Left ventricle myocardium superior (tissue), 1 donor: ENCODE measurements around the gene GPALPP1. TPM values are rescaled to one million over a fixed set of nuclear protein-coding genes. Genes with fewer than 3 reads are reported as not detected.
"Not testable (repeated sequence)": the region's sequence is repeated elsewhere in the genome, so short reads cannot be mapped to it uniquely, and the experiment has no call there.

Experiments used
- ATAC-seq: fragments of 200-7000 bp; cut with Tn5 transposase; one replicate; pipeline ENCODE4 v1.9.1; 2020; ENCODE audit warnings: mild to moderate bottlenecking, moderate library complexity
- DNase-seq: peaks from one replicate; pipeline ENCODE4 v3.0.0-alpha.2; 2020
- intact Hi-C: fragments of 100-400 bp; cut with micrococcal nuclease; formaldehyde crosslinking; loops from one replicate; pipeline ENCODE4 v1.11.0; 2022
- total RNA-seq: library from RNA; stranded (reverse); fragmentation: NEBNext Ultra II Directional; extraction: Animal tissue kit (Norgen Biotek cat#: 25700); gene quantifications from one replicate; pipeline ENCODE4 v1.2.1, GENCODE V29; 2021
- donor health status: DM: no; HTN: yes; CAD: no; lungs with severe emphysema.

GPALPP1 gene
- total RNA-seq, 1 donor from 2014 or later, result 10.7 TPM

DNA sequence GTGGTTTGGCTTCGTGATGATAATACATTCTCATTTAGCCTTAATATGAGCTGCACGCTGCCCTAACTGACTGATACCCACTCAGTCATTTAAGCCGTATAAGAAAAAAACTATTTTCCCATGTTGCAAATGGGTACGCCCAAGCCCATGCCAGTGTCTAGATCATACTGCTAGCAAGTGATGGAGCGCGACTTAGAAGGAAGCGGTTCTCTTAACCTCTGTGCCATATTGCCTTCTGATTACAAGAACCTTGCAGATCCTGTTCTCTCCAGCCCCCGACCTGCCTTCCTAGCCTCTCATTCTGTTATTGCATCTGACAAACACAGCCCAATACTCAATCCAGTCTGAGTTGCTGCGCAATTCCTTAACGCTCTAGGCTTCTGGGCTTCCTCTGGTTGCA lies 603 bp downstream of the GPALPP1 start:
- DNase-seq, result no peak
- ATAC-seq, result peak; percentile 9
- intact Hi-C loops, result no loop called here

DNA sequence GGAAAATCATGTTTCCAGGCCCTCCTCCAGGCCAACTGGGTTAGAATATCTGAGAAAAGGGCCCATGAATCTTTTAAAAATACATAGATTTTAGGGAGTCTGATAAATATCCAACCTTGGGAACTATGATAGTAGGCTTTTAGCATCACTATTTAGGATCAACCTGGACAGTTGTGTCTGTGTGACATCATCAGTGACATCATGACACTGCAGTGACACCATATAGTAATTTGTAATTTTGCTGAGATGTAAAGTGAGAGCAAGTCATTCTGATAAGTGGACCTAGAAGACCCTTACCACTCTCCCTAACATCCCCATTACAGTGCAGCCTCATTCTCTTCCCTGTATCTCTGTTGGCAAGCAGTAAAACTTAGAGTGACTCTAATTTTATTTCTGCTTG lies 14.1 kb downstream of the GPALPP1 start:
- no peak for ATAC-seq
- no peak for DNase-seq

DNA sequence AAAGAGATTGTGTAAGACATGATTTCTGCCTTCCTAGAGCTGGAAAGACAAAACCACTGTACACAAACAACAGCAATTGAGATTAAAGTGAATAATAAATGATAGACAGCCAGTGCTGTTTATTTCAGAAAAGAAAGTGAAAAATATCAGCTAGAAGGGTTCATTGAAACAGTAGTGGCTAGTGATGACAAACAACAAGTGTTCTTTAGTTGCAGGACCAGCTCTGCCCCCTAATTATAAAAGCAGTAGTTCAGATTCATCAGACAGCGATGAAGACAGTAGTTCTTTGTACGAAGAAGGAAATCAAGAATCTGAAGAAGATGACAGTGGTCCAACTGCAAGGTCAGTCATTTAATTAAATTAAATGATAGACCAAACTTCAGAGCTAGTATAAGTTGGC lies 14.8 kb downstream of the GPALPP1 start:
- intact Hi-C loops, result no loop called here
- ATAC-seq (no peak), DNase-seq (no peak)

More for the DNA sequence above, 14.1 kb downstream of the GPALPP1 start:
- intact Hi-C loops, result no loop called here

DNA sequence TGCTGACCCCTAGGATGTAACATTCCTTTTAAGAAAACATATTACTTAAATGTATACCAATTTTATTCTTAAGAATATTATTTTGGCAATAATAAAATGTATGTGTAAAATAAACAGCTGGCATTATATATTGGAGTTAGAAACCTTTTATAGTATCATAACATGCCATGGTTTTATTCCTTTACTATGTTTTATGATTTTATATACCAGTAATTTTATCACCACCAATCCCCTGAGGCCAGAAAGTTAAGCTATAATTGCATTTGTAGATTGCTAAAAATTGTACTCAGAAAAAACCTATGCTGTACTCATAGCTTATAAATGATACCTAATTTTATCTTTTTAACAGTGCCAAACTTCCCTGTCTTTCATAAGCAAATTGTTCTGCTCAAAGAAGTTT lies 17.9 kb downstream of the GPALPP1 start:
- DNase-seq (no peak), ATAC-seq (no peak)
- intact Hi-C loops, result no loop called here

DNA sequence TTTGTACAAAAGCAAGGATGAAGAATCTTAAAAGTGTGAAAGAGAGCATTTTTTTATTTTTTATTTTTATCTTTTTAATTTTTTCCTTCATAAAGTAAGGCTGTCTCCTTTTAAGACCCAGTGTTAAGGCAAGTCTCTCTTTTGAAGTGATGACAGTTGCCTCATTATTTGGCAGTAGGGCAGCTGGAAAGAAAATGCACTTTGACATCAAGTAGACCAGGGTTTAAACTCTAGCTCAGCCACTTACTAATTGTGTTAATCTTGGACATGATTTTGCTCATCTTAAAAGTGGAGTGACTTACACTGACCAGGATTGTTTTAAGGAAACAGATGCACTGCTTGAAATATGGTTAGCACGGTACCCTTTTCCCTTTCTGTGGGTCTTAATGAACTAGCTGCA lies 18.5 kb downstream of the GPALPP1 start:
- DNase-seq (no peak), ATAC-seq (peak; percentile 55)
- intact Hi-C loops, result no loop called here

DNA sequence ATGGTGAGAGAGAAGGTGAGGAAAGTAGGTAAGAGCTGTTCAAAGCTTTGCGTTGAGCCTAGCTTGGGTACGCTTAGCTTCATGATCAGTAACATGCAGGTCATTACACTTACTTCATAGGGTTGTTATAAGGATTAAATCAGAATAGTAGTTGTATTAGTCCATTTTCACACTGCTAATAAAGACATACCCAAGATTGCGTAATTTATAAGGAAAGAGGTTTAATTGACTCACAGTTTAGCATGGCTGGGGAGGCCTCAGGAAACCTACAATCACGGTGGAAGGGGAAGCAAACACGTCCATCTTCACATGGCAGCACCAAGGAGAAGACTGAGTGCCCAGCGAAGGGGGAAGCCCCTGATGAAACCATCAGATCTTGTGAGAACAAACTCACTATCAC lies 21.9 kb downstream of the GPALPP1 start:
- no peak for ATAC-seq

DNA sequence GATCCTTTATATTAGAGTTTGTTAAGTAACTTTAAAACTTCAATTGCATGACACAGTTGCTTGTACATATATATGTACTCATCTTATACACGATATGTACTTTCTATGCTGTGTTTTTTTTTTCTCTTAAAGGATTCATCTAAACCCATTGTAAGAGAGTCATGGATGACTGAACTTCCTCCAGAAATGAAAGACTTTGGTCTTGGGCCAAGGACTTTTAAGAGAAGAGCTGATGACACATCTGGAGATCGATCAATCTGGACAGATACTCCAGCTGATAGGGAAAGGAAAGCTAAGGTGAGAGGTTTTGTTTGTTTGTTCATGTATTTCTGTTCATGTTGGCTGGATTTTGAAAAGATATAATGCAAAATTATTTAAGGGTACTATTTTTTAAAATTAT lies 26.0 kb downstream of the GPALPP1 start:
- intact Hi-C loops, result no loop called here
- ATAC-seq (no peak), DNase-seq (no peak)

More for the DNA sequence above, 21.9 kb downstream of the GPALPP1 start:
- intact Hi-C loops, result no loop called here
- DNase-seq, result no peak

DNA sequence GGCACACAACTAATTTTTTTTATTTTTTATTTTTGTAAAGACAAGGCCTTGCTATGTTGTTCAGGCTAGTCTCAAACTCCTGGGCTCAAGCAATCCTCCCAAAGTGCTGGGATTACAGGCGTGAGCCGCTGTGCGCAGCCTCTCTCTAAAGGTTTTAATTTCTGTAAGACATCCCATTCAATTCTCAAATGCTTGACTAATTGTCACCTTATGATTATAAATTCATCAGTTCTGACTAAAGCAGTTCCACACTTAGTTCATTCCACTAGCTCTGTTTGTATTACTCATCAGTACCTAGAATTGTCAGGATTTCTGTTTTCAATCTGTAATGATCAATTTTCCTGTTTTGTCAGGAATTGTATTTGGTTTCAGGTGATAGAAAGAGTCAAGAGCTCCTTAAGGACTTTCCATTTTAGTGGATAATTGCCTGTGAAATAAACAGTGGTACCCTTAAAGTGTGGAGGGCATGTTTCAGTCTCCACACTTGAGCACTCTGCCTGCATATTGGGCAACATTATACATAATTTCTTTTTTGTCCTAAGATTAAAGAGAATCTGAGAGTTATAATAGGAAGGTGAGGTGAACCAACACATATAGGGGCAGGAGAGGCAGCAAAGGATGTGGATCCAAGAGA lies 27.6 kb downstream of the GPALPP1 start:
- ATAC-seq (no peak), DNase-seq (no peak)
- intact Hi-C loops, result no loop called here

DNA sequence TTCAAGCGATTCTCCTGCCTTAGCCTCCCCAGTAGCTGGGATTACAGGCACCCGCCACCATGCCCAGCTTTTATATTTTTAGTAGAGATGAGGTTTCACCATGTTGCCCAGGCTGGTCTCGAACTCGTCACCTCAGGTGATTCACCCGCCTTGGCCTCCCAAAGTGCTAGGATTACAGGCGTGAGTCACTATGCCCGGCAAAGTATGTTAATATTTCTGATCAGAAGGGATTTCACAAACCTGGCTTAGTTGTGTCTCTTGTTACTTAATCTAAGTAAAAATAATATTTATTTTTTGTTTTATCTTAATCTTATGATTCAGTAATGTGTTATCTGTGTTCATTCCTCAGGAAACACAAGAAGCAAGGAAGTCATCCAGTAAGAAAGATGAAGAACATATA lies 30.6 kb downstream of the GPALPP1 start:
- ATAC-seq, intact Hi-C loops, DNase-seq: not testable (repeated sequence)

DNA sequence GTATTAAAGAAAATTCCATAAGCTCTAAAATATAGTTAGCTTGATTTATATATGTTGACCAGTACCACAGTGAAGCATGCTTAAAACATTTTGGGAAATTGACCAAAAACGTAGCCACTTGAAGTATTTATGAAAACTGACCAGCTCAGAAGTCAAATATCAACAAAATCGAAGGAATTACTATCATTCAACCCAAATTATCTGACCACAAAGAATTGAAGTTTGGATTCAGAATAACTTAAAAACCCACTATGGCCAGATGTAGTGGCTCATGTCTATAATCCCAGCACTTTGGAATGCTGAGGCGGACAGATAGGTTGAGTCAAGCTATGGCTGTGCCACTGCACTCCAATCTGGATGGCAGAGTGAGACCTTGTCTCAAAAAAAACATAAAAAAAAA lies 31.9 kb downstream of the GPALPP1 start:
- no peak for DNase-seq
- ATAC-seq, result no peak
- intact Hi-C loops, result no loop called here

DNA sequence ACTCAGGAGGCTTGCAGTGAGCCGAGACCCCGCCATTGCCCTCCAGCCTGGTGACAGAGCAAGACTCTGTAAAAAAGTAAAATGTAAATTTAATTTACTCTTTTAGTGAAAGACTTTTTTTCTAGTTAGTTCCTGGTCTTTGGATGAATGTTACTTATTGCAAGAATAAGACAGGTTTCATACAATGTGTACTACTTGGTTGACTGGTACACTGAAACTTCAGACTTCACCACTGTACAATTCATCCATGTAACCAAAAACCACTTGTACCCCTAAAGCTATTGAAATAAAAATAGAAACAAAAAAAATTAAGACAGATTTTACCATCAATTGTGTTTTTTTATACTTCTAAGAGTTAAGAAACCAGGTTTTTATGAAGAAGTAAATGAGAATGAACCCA lies 35.5 kb downstream of the GPALPP1 start:
- intact Hi-C loops, result no loop called here
- no peak for ATAC-seq
- no peak for DNase-seq

DNA sequence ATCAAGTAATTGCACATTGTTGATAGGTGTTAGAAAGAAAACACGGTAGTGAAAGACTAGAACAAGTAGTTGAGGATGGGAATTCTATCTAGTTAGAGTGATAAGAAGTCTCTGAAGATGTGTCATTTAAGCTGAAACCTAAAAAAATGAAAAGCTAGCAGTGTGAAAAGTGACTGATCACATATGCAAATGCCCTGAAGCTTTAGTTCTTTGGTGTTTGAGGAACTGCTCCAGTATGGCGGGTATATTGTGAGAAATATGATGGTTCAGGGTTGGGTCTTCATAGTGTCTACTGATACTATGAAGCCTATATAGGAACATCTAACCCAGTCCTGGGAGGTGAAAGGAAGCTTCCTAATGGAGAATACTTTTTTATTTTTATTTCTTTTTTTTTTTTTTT lies 45.0 kb downstream of the GPALPP1 start:
- intact Hi-C loops, result no loop called here
- no peak for ATAC-seq

DNA sequence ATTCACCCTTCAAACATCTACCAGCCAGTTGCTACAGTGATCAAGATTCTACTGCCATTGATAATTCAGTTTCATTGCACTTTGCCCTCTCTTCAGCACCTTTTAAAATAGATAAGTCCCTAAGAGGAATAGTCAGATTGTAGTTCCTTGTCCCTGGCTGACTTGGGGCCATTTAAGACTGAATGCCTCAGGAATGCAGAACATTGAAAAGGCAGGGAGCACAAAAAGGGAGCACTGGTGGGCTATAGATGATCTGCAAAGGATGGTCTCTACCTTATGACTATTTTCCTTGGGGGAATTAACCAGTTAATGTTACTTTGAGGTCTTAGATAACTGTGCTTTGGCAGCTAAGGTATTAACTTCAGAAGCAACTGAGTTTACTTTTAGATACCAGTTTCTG lies 46.9 kb downstream of the GPALPP1 start:
- no peak for ATAC-seq

More for the DNA sequence above, 45.0 kb downstream of the GPALPP1 start:
- DNase-seq, result no peak

DNA sequence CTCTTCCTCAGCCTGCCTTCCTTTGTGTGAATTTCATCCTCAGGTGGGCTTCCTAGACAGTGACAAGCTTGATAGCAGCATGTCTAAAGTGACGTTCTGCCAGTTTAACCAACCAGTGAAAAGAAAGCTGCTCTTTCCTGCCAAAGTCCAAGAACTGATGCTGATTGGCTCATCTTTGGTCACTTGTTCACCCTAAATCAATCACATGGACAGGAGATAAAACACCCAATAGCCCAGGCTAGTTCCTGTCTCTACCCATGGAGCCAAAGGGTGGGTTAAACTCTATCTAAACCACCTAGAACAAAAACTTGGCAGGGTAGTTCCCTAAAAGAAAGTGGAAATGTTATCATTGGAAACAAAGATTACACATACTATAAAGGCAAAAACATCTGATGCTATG lies 50.8 kb downstream of the GPALPP1 start:
- ATAC-seq (no peak), DNase-seq (no peak)
- intact Hi-C loops, result no loop called here

More for the DNA sequence above, 46.9 kb downstream of the GPALPP1 start:
- intact Hi-C loops, result no loop called here
- DNase-seq, result no peak

DNA sequence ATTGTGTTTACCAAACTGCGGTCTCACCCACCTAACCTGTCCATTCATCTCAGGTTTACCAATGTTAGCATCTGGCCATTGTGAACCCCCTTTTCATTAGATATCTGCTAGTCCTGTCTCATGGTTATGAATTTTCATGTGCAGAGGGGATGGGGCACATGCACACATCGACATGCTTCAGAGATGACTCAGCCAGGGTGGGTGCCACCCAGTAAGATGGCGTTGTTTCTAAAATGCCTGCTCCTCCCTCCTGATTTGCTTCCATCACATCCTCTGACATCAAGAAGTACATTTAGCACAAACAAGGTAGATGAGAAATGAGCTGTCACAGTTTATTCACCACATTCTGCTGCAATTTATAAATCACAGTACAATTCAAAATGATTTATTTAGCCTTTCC lies 51.3 kb downstream of the GPALPP1 start:
- intact Hi-C loops, result no loop called here
- DNase-seq, result no peak
- no peak for ATAC-seq

DNA sequence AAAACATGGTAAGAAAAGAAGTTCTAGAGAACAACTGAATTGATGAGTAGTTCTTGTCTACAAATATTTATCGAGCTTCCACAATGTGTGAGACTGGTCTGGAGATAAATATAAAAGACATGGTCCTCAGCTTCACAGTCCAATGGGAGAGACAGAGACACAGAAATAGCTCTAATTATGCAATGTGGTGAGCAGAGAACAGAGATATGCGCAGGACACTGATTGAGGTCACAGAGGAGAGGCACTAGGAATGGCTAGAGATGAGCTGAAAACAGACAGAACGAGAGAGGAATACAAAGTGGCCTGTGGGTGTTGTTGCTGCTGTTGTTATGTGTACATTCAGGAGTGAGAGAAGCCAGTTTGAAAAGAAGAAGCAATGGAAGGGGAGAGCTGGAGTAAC lies 53.2 kb downstream of the GPALPP1 start:
- intact Hi-C loops, result no loop called here
- DNase-seq, result no peak
- peak; percentile 92 for ATAC-seq

DNA sequence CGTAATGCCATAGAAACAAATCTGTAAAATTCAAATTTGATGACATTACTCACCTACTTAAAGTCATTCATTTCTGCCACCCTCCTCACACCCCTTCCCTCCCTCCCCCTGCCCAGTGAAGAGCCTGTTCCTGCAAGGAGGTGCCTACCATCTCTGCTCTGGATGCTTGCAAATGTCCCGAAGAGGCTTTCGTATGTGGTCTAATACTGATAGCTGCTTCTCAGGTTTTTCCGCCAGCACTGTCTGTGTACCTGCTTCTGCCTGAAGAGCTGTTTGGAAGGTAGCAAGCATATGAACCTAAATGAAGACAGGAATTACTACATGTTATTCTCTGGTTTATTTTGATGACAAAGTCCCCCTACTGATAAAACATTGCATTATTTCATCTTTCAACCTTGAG lies 57.1 kb downstream of the GPALPP1 start:
- DNase-seq (no peak), ATAC-seq (no peak)
- intact Hi-C loops, result loop anchor here (2.0 kb wide), 1 partner anchor 234 kb away; no protein-coding TSS in a partner anchor

DNA sequence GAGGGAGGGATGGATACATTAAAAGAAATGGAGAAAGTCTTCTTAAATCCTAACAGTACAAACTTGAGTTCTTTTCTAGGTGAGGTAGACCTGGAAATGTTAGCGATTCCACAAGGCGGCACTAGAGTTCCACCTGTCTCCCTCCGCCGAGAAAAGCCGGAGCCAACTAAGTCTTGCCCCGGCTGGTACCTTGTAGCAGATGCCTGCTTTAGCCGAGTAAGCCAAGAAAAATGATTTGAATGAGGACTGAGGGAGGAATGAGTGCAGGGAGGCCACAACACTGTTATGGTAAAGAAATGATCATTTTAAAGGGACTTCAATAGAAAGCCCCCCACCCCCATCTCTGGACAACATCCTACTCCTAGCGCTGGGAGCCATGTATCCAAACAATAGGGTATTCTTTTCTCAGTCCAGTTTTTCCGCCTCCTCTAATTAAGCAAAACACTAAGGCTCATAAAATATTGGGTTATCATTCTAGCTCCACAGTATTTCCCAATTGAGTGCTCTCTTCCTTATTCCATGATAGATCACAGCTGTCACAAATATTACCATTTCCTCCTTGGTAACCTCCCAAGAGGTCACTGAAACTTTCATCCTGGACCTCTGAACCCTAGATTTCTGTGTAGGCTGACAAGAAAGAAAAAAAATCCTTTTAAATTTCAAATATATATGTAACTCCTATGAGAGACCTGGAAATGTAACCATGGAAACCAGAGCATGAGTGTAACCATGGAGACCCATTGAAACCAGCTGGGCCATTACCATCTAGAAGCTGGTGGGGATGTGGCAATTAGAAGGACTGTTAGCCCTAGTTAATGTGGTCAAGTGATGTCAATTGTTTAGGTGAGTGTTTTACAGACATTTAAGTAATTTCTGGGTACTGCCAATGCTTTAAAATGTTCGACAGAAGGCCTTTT lies 58.3 kb downstream of the GPALPP1 start:
- ATAC-seq (peak; percentile 78), DNase-seq (peak; percentile 63)
- intact Hi-C loops, result loop anchor here (2.0 kb wide), 1 partner anchor 233 kb away; no protein-coding TSS in a partner anchor

DNA sequence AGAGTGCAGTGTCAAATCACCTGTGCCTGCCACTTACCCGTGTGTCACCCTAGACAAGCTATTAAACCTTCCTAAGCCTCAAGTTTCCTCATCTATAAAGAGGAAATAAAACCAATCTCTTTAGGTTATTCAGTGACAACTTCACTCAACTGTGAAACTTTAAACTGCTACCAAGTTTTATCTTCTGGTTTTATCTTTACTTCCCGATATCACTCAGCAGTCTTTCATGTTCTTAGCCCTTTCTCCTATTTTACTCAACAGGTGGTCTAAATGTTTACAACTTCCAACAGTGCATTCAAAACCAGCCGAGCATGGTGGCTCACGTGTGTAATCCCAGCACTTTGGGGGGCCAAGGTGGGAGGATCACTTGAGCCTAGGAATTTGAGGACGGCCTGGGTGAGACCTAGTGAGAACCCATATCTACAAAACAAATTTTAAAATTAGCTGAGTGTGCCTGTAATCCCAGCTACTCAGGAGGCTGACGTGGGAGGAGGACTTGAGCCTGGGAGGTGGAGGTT lies 59.6 kb downstream of the GPALPP1 start:
- DNase-seq (no peak), ATAC-seq (no peak)
- intact Hi-C loops, result no loop called here

DNA sequence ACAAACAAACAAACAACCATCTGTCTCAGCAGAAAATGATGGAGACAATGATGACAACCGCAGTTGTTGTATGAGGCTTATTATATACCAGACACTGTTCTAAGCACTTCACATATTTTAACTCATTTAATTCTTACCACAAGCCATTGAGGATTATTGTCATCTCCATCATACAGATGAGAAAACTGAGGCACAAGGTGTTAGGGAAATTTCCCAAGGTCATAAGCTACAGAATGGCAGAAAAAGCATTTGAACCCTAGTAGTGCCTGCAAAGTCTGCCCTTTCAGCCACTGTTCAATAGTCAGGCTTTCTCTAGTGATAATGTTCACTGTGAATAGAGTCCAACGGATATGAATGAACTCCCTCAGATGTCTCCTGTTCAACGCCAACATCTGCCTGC lies 60.1 kb downstream of the GPALPP1 start:
- intact Hi-C loops, result no loop called here
- DNase-seq (no peak), ATAC-seq (no peak)
